G401 (cell line): Measurements from ENCODE around the gene CD226. TPM values are rescaled to one million over a fixed set of nuclear protein-coding genes. Genes with fewer than 3 reads are reported as not detected.
"Not testable (repeated sequence)": the region's sequence is repeated elsewhere in the genome, so short reads cannot be mapped to it uniquely, and the experiment has no call there.

ENCODE experiments used
- DNase-seq: peaks from one replicate; pipeline ENCODE4 v3.0.0-alpha.2; 2015; ENCODE audit warnings: low spot score
- in situ Hi-C: cut with HindIII; loops from 2 replicates; pipeline ENCODE4 v1.10.0; 2016; ENCODE audit warnings: low sequenced_read_pairs, mixed read lengths
- total RNA-seq: library from RNA; depleted of rRNA; stranded (reverse); fragments of >200 nt; shearing (Covaris generic); gene quantifications from 2 replicates; pipeline ENCODE4 v1.2.3, GENCODE V29; 2014

The CD226 gene
- total RNA-seq, 1 experiment from 2014 or later, result 0.07 TPM

DNA sequence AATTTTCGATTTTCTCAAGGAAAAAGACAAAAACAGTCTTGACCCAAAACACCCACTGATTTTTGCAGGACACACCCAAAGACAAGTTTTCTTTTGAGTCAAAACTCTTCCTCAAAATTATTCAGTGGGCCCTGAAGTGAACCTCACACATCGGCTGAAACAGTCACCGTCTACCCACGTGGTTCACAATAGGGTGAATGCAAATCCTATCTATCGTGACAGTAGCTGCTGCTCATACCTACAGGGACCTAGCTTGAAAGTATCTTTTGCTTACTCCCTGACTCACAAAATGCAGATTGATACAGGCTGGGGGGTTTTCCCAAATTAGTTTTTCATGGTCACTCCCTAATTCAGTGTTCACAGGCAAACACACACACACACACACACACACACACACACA, 10.7 kb upstream of the CD226 start:
- DNase-seq, result no peak
- in situ Hi-C loops, result no loop called here

DNA sequence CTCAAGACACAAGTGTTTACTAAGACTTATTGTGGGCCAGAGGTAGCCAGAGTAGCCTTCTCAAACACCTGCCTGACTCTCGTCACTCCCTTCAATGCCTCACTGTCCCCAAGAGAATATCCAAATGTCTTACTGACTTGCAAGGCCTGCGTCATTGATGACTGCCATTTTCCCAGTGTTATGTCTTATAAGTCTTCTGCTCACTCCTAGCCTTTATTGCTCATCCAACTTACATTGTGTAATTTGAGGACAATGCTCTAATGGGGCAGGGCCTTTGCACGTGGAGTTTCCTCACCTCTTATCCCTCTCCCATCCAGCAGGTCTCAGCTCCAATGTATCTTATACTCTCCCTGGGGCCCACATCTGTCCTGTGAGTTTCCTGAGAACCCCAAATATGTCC, 10.1 kb upstream of the CD226 start:
- in situ Hi-C loops, result no loop called here
- no peak for DNase-seq

DNA sequence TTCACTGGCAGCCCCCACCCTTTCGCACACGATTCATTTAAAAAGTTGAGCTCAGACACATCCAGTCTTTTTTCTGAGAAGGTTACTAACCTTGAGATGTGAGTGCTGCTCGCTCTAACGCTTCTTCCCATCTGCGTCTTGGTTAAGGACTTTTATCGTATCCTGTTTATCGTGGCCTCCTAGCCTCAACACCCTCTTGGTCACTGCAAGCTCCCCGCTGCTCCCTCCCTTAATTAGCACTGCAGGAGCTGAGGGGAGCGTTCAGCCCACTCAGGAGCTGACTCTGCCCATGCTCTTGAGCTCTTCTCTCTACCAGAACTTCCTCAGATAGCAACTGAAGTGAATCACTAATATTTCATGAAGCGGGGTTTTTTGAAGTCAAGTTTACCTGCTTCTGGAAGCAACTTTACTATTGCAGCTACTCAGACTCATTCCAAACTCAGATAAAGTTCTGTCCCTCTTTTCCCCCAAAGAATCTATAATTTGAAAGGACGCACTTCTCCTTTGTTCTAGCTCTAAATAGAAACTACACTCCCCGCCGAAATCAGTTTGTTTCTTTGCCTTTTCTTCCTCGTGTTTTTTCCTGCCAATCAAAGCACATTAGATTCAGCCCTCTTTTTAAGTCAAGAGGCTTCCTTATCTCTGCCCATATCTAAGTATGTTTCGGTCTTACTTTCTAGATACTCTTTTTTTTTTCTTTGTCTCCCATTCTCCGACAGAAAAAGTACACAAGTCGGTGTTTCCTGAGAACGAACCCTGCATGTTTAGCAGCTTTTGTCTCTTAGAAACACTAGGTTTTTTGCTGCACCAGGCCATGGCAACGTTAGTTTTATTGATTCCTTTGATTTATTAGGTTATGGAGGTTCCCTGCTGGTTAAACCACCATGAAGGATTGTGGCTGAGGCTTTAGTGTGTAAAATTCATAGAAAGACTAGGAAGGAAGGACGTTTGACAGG, 9.3 kb upstream of the CD226 start:
- in situ Hi-C loops, result no loop called here
- no peak for DNase-seq

DNA sequence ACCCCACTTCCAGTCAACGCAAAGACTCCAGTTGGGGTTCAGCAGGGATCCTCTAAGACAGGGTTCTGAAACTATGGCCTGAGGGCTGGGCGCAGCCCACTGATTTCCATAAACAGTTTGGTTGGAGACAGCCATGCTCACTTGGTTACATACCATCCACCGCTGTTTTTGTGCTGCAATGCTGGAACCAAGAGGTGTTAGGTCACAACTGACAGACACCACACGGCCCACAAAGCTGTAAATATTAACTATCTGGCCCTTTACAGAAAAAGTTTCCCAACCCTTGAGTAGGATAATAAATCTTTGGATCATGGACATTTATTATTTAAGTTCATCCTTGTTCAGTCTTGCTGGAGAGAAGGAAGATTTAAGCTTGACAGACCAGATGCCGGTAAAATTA, 8.4 kb upstream of the CD226 start:
- DNase-seq, result no peak
- in situ Hi-C loops, result no loop called here

DNA sequence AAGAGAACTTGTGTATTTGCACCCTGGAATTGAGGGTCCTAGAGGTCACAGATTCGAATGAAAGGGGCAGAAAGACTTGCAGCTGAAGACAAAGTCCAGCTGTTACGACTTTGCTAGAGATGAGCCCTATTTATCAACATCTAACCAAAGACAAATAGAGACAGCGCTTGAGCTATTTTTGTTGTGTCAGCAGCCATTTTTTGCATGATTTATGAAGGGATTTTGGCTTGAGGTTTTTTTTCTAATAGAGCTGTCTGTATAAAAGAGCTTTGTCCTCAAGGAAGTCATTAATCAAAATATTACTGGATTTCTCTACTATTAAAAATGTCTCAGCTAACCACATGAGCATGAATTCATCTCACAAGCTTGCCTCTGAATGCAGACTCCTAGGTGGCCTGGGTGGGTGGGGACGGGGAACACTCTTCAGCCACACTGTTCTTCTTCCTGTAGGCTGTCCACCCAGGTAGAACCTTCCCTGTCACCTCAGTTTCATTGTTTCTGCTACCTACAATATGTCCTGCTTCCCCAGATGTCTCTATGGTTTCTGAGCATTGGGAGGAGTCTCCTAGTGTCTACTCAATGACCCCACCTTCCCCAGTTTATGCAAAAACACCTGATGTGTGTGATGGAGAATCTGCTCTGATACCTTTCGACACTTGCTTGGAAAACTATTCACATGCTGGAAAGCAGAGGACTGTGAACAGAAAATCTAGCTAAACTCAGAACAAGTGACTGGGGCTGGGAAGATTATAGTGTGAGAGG, 7.2 kb upstream of the CD226 start:
- in situ Hi-C loops, result no loop called here
- DNase-seq, result no peak

DNA sequence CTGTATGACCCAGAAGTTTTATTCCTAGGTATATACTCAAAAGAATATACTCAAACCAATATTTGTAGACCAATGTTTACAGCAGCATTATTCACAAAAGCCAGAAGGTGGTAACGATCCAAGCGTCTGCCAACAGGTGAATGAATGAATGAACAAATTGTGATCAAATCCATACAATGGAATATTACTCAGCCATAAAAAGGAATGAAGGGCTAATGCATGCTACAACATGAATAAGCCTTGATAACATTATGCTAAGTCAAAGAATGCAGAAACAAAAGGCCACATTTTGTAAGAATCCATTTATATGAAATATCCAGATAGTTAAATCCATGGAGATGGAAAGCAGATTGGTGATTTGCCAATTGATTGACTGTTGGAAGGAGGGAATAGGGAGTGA, 5.5 kb upstream of the CD226 start:
- no peak for DNase-seq
- in situ Hi-C loops, result no loop called here

DNA sequence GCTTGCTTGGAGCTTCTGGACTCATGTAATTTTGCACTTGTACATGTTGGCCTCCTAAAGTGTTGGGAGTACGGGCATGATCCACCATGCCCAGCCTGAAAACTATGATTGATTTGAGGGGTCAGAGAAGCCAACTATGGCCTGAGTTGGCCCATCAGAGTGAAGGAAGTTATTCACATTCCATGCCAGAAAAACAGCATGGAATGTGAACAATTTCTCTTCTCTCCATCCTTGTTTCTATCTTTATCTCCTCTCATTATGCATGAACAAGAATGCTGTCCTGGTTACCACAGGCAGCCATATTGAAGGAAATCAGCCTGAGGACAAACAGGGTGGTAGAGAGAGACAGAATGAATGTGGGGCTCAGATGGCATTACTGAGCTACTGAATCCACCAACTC, 3.5 kb upstream of the CD226 start:
- in situ Hi-C loops, result no loop called here
- DNase-seq, result no peak

DNA sequence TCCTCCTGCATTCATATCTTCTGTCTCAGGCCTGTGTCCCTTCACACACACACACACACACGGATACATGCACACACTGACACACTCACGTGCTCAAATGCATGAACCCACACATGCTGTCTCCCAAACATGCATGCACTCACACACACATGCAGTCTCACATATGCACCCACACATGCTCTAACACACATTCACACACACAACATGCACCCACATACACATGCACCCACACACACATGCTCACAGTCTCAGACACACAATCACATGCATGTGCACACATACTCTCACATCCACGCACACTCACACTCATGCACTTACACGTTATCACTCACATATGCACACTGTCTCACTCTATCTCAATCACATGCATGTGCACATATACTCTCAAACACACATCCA, 1.9 kb upstream of the CD226 start:
- in situ Hi-C loops, result no loop called here
- no peak for DNase-seq

DNA sequence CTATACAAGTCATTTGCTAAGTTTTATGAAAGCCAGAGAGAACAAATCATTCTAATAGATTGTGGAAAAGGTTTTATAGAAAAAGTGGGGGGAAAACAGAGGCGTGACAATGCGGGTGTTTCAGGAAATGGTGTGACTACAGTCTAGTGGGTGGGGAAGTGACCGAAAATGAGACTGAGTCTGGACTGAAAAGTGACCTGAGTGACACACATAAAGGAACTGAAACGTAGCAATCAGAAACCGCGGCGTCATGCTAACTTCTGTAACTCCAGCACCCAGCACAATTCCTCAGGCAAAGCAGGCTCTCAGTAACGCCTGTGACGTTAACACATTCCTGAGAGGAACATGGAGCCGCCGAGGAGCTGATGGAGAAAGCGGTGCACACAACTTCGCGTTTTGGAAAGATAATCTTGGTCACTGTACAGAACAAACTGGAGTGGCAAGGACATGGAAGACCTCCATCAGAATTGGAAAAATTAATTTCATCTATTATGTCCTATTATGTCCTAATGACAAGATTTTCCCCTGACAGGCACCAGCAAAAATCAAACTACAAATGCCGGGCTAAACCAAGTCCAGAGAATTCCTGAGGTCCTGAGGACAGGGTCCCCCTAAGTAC, 1.4 kb upstream of the CD226 start:
- in situ Hi-C loops, result no loop called here

DNA sequence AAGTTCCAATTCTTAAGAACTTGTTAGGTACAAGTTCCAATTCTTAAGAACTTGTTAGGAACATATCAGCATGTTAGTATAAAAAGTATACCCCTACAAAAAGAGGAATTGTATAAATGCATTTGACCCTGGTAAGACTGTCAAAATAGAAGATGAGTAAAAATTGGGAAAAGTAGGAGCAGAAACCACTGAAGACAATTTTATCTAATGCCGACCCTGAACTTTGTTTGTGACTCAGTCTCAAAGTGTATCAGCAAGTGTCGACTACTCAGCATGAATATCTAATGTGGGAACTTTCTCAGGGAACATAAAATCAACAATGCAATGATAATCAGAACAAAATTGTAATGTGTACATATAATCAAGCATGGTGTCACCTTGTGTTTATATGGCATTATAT, 583 bp upstream of the CD226 start:
- in situ Hi-C loops, result no loop called here
- no peak for DNase-seq

More for the DNA sequence above, 1.4 kb upstream of the CD226 start:
- DNase-seq, result no peak

DNA sequence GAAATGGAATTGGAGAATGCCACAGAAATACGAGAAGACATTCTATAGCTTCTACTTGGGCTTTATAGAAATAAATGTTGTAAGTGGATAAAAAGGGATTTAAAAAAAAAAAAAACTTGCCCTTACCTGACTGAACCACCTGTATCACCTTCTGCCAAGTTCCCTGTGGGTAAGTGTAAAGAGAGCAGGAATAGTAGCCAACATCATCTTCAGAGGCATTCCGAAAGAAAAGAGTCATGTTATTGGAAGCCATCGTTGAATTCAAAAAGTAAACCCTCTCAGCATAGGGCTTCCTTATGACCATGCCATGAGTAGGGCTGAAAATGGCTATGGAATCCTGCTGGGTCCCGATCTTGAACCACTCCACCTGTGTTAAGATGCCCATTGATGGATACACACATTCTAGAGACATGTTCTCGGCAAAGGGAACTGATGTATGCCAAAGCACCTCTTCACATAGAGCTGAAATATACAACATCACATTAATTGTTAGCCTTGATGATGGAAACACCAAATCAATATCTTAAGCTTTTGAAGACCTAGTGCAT, 991 bp downstream of the CD226 start:
- DNase-seq, result no peak
- in situ Hi-C loops, result no loop called here

DNA sequence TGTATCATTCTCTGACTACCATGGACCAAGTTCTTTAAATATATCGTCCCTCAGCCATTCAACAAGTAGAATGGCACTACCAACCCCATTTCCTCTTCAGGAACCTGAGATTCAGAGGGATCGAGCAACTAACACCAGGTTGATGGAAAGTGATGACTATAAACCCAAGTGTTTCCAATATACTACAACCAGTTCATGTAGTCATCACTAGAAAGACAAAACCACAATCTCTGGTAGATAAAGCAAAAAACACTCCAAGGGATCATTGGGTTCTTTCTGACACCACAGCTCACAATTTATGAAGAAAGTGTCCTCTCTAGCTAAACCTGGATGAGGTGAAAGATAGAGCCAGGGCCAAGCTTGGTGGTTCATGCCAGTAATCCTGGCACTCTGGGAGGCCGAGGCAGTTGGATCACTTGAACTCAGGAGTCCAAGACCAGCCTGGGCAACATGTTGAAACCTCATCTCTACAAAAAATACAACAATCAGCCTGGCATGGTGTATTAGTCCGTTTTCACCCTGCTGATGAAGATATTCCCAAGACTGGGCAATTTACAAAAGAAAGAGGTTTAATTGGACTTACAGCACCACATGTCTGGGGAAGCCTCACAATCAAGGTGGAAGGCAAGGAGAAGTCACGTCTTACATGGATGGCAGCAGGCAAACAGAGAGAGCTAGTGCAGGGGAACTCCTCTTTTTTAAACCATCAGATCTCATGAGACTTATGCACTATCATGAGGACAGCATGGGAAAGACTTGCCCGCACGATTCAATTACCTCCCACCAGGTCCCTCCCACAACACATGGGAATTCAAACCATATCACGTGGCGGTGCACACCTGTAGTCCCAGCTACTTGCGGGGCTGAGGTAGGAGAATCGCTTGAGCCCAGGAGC, 2.2 kb downstream of the CD226 start:
- DNase-seq, result no peak
- in situ Hi-C loops, result no loop called here

DNA sequence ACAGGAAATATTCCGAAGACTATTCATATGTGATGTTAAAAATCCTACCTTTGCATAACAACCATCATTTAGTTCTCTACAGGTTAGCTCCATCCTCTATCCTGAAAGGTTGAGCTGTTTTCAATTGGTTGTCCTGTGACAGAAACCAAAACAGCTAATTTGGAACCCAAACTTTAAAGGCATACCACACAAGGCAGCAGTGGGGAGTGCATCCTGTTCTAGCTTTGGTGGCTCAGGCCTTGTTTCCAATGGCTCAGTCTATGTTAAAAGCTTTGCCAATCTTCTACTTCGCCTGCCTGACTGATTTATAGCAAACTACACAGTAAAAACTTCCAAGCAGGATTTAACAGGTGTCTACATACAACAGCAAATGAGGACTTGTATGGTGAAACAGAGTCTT, 3.2 kb downstream of the CD226 start:
- DNase-seq, result no peak

DNA sequence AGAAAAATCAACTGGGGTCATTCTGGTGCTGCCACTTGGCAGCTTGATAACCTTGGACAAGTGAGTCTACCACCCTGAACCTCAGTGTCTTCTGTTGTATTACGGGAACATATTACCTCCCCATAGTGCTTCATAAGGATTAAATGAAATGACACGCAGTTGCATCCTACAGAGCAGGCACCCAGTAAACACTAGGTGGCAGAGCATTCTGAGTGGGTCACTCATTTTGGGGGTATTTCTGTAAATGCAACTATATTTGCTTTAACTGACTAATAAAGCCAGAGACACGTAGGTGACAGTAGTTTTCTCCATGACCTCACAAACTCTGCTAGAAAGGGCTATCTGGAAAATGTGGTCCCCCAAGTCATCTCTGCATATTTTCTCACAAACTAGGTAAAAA, 4.7 kb downstream of the CD226 start:
- no peak for DNase-seq
- in situ Hi-C loops, result no loop called here

More for the DNA sequence above, 3.2 kb downstream of the CD226 start:
- in situ Hi-C loops, result no loop called here

DNA sequence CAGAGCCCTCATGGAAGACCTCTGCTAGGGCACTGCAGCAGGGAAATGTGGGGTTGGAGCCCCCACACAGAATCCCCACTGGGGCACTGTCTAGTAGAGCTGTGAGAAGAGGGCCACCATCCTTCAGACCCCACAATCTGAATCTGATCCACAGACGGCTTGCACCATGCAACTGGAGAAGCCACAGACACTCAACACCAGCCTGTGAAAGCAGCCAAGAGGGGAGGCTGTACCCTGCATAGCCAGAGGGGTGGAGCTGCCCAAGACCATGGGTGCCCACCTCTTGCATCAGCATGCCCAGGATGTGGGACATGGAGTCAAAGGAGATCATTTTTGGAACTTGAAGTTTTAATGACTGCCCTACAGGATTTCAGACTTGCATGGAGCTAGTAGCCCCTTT, 6.5 kb downstream of the CD226 start:
- no peak for DNase-seq
- in situ Hi-C loops, result no loop called here

DNA sequence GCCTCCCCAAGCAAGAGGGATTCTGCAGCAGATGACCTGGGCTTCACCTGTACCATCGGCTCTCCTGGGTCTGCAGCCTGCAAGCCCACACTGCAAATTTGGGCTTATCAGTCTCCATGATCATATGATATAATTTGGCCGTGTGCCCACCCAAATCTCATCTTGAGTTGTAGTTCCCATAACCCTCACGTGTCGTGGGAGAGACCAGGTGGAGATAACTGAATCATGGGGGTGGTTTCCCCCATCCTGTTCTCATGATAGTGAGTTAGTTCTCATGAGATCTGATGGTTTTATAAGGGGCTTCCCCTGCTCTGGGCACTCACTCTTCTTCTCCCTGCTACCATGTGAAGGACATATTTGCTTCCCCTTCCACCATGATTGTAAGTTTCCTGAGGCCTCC, 7.9 kb downstream of the CD226 start:
- in situ Hi-C loops, DNase-seq: not testable (repeated sequence)

DNA sequence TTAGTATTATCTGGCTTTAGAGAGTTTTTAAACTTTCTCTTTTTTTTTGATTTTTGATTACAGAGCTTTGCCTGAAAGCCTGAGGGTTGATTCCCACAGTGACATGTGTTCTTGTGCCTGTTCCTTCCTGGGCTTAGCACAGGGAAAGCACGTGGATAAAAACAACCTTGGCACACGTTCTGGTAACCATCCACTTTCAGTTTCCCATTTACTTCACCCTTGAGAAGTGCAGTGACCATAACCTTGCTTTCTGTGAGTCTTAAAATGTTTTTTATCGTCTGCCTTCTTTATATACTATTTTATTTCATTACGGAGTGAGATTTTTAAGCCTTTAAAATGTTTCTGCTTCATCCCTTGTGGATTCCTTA, 11.5 kb downstream of the CD226 start:
- in situ Hi-C loops, result no loop called here
- peak; percentile 9 for DNase-seq

DNA sequence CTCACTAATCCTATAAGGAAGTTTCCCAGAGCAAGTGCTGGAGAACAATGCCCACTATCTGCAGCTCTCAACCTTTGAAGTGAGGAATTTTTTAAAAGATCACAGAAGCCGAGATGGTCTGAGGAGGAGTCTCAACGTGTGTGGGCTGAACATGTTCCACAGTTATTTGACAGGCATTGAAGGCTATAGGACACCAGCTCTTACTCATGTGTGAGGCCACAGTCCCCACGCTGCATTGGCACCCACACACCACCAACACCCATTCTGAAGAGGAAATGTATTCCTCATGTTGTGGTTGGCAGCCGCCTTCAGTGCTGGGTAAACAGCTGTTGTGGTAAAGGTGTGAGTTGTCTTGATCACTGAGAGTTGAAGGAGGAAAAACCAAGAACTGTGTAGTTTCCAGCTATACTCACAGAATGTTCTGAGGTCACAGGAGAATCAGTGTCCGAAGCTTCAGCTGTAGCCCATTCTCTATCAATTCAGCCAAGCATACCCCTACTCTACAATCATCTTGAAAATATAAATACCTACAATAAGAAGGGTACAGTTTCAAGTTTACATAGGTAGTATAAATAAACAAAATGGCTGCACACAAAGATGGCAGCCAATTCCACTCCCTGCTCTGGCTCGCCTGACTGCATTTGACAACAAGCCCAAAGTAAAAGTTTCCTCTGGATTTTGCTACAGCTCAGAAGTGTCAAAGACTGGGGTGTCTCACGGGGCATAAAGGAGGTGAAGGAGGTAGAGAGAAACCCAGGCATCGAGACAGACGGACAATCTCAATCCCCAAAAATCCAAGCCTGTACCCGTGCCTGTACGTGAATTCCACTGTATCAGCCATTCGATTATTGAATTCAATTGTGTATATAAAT, 12.1 kb downstream of the CD226 start:
- no peak for DNase-seq
- in situ Hi-C loops, result no loop called here
